Endodermal cell (in vitro differentiated cells): ENCODE measurements around the gene ZNF423. TPM values are rescaled to one million over a fixed set of nuclear protein-coding genes. Genes with fewer than 3 reads are reported as not detected.

ENCODE experiments used
- DNase-seq: peaks from one replicate; pipeline ENCODE4 v3.0.0-alpha.2; 2017
- H3K27ac ChIP-seq: 2 replicates; pipeline ENCODE4 v1.5.1; 2013; ENCODE audit warnings: mild to moderate bottlenecking, low read depth, low read length, moderate library complexity
- H3K27me3 ChIP-seq: 2 replicates; pipeline ENCODE4 v1.6.1; 2013; ENCODE audit warnings: mild to moderate bottlenecking, low read length, moderate library complexity; ENCODE audit not compliant: insufficient read depth, control insufficient read depth, poor library complexity, severe bottlenecking
- H3K36me3 ChIP-seq: 2 replicates; pipeline ENCODE4 v1.7.0; 2013; ENCODE audit warnings: mild to moderate bottlenecking, low read length, moderate library complexity; ENCODE audit not compliant: control insufficient read depth, insufficient read depth
- H3K4me1 ChIP-seq: one replicate; pipeline ENCODE4 v1.7.0; 2013; ENCODE audit warnings: low read length; ENCODE audit not compliant: control insufficient read depth, insufficient read depth
- H3K4me3 ChIP-seq: 2 replicates; pipeline ENCODE4 v1.5.1; 2013; ENCODE audit warnings: mild to moderate bottlenecking, low read length, moderate library complexity
- H3K9ac ChIP-seq: 2 replicates; pipeline ENCODE4 v1.6.1; 2013; ENCODE audit warnings: mild to moderate bottlenecking, low read length, moderate library complexity; ENCODE audit not compliant: poor library complexity, severe bottlenecking; ENCODE audit errors: extremely low read depth
- H3K9me3 ChIP-seq: 2 replicates; pipeline ENCODE4 v1.6.1; 2013; ENCODE audit warnings: mild to moderate bottlenecking, low read length, moderate library complexity; ENCODE audit not compliant: control insufficient read depth
- H3K27ac Mint-ChIP-seq: 2 replicates; pipeline ENCODE4 v1.8.0; 2020; ENCODE audit warnings: mixed read lengths
- H3K27me3 Mint-ChIP-seq: 2 replicates; pipeline ENCODE4 v1.8.0; 2021; ENCODE audit warnings: mild to moderate bottlenecking, mixed read lengths; ENCODE audit not compliant: insufficient read depth
- H3K36me3 Mint-ChIP-seq: 2 replicates; pipeline ENCODE4 v1.8.0; 2020; ENCODE audit warnings: low read depth, mixed read lengths
- H3K4me1 Mint-ChIP-seq: 2 replicates; pipeline ENCODE4 v1.8.0; 2020; ENCODE audit warnings: mixed read lengths
- H3K4me3 Mint-ChIP-seq: 2 replicates; pipeline ENCODE4 v1.8.0; 2020; ENCODE audit warnings: mild to moderate bottlenecking, moderate library complexity, mixed read lengths
- H3K9me3 Mint-ChIP-seq: 2 replicates; pipeline ENCODE4 v1.8.0; 2020; ENCODE audit warnings: mild to moderate bottlenecking, mixed read lengths
- CTCF ChIP-seq: fragments of 200-600 bp; sonication (generic); conservative IDR thresholded peaks from 2 replicates; pipeline ENCODE4 v1.5.0; 2021; ENCODE audit warnings: antibody characterized with exemption, mild to moderate bottlenecking
- WGBS, 2 experiments: methylation state at CpG; one replicate each; pipeline versions ENCODE4 v1.1.5 to v1.1.7; 2013; ENCODE audit warnings: missing lambda C conversion rate in 2 of 2, mixed read lengths in 1 of 2; ENCODE audit not compliant: insufficient coverage in 1 of 2, insufficient read length in 1 of 2; 5-methylcytosine and 5-hydroxymethylcytosine counted together
- total RNA-seq, 2 donors: library from RNA; stranded (reverse); fragmentation: NEBNext Ultra II Directional in 1 of 2; extraction: Animal tissue kit (Norgen Biotek cat#: 25700) in 1 of 2; gene quantifications; 2 replicates in 1 of 2; 3 replicates in 1 of 2; pipeline ENCODE4 v1.2.1, GENCODE V29; 2021

ZNF423 gene
- total RNA-seq, 2 donors from 2014 or later, result 30.3 to 41.9 TPM

GRCh38 chr16:49458656-49459445 is 397.1 kb downstream of the ZNF423 start:
- DNase-seq, result no peak
- peaks cover 4% of the 10 kb centered on the region for H3K9me3 Mint-ChIP-seq
- H3K4me1 ChIP-seq, result no peaks in the 10 kb centered on the region
- H3K4me3 Mint-ChIP-seq, result no peak overlapping the region
- H3K36me3 Mint-ChIP-seq, result no peaks in the 10 kb centered on the region
- H3K9me3 ChIP-seq, result no peaks in the 10 kb centered on the region
- H3K27me3 ChIP-seq, result no peaks in the 10 kb centered on the region
- no peaks in the 10 kb centered on the region for H3K4me1 Mint-ChIP-seq
- H3K27ac Mint-ChIP-seq, result no peak overlapping the region
- no peak for TF ChIP-seq CTCF
- H3K36me3 ChIP-seq, result no peaks in the 10 kb centered on the region
- no peak overlapping the region for H3K4me3 ChIP-seq
- H3K27me3 Mint-ChIP-seq, result peaks cover 2% of the 10 kb centered on the region
- H3K27ac ChIP-seq, result no peak overlapping the region
- WGBS, 2 experiments, result 87 to 94% methylated on average over 2 to 5 of the region's 5 CpGs
- H3K9ac ChIP-seq, result no peak overlapping the region

DNA sequence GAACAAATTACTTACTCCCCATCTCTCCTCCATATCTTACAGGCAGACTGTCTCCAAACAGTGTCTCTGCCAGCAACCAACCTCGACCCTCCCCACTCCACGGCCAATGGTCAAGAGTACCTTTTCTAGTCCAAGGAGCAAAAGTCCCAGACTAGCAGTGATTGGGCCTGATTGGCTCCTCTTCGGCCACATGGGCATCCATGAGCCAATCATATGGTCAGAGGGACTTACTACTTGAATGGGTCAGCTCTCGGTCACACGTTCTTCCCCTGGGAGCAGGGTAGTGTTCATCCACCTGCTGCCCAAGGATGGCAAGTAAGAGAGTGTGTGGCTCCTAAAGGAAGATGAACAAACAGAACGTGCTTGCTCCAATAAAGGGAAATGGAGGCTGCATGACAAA is 397.7 kb downstream of the ZNF423 start:
- H3K4me3 Mint-ChIP-seq, result no peak overlapping the region
- TF ChIP-seq CTCF, result no peak
- H3K9me3 Mint-ChIP-seq, result peaks cover 4% of the 10 kb centered on the region
- Histone ChIP-seq H3K4me1 (no peaks in the 10 kb centered on the region), H3K9ac (no peak overlapping the region), H3K27me3 (no peaks in the 10 kb centered on the region), H3K9me3 (no peaks in the 10 kb centered on the region), H3K27ac (no peak overlapping the region), H3K4me3 (no peak overlapping the region), H3K36me3 (no peaks in the 10 kb centered on the region)
- 92 to 95% methylated on average over 5 to 6 of the region's 6 CpGs for WGBS, 2 experiments
- H3K4me1 Mint-ChIP-seq, result no peaks in the 10 kb centered on the region
- peaks cover 2% of the 10 kb centered on the region for H3K27me3 Mint-ChIP-seq
- H3K27ac Mint-ChIP-seq, result no peak overlapping the region
- peak; percentile 45 for DNase-seq
- no peaks in the 10 kb centered on the region for H3K36me3 Mint-ChIP-seq

- Mint-ChIP-seq H3K27me3 (peaks cover 2% of the 10 kb centered on the region), H3K27ac (no peak overlapping the region), H3K9me3 (peaks cover 4% of the 10 kb centered on the region), H3K4me1 (peaks cover 4% of the 10 kb centered on the region), H3K36me3 (no peaks in the 10 kb centered on the region), H3K4me3 (no peak overlapping the region)
- no peak for TF ChIP-seq CTCF
- H3K4me3 ChIP-seq, result no peak overlapping the region
- DNase-seq, result peak; percentile 17
- no peaks in the 10 kb centered on the region for H3K36me3 ChIP-seq
- H3K9me3 ChIP-seq, result no peaks in the 10 kb centered on the region
- WGBS, 2 experiments, result 80 to 81% methylated on average over 5 to 7 of the region's 7 CpGs
- no peaks in the 10 kb centered on the region for H3K4me1 ChIP-seq
- H3K27me3 ChIP-seq, result no peaks in the 10 kb centered on the region
- H3K9ac ChIP-seq, result no peak overlapping the region
- no peak overlapping the region for H3K27ac ChIP-seq
Measured at GRCh38 chr16:49457196-49457595, 398.7 kb downstream of the ZNF423 start.
